Pulmonary artery endothelial cell (primary cell): ENCODE measurements around the gene NLN. TPM values are rescaled to one million over a fixed set of nuclear protein-coding genes. Genes with fewer than 3 reads are reported as not detected.

Source experiments
- DNase-seq: peaks from one replicate; pipeline ENCODE4 v3.0.0-alpha.2; 2011; ENCODE audit warnings: low read depth, low spot score
- total RNA-seq: library from RNA; depleted of rRNA; stranded (reverse); fragments of >200 nt; gene quantifications from 2 replicates; pipeline ENCODE4 v1.2.3, GENCODE V29; 2014

NLN gene
- total RNA-seq, 1 donor from 2014 or later: 46.0 TPM

DNA sequence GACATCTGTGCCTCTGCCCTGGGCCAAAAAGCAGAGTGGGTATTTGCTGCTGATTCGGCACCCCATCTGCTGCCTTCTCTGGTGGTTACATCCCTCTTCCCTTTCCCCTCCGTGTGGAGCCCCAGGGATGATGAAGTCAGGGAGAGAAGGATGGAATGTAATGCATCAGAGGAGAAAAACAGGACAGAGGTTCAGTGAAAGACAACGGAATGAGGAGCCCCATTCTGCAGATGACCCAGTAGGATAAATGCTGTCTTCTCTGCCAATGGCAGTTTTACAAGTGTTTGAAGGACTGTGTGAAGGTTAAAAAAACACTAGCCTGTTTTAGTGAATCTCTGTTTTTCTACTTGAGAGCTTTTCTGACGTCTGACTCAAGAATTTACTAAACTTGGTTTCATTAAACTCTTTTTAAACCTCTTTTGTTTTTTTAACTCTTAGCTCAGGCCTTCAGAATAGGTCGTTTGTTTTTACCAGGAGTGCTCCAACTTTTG, 86.3 kb downstream of the NLN start:
- no peak for DNase-seq

DNA sequence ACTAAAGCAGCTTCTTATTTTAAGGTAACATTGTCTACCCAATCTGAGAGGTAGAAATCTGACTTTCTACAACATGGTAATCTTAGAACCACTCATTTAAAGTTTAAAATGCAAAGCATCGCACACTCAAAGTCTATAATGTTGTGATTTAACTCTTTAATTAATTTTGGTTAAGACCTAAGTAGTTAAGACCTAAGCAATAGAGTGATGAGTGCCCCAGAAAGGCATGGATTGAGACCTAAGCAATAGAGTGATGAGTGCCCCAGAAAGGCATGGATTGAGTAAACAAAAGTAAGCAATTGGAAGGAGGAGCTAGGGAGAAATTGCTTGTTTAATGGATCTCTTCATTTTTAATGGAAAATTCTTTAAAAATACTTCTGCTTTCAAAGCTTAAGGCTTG, 86.8 kb downstream of the NLN start:
- no peak for DNase-seq

DNA sequence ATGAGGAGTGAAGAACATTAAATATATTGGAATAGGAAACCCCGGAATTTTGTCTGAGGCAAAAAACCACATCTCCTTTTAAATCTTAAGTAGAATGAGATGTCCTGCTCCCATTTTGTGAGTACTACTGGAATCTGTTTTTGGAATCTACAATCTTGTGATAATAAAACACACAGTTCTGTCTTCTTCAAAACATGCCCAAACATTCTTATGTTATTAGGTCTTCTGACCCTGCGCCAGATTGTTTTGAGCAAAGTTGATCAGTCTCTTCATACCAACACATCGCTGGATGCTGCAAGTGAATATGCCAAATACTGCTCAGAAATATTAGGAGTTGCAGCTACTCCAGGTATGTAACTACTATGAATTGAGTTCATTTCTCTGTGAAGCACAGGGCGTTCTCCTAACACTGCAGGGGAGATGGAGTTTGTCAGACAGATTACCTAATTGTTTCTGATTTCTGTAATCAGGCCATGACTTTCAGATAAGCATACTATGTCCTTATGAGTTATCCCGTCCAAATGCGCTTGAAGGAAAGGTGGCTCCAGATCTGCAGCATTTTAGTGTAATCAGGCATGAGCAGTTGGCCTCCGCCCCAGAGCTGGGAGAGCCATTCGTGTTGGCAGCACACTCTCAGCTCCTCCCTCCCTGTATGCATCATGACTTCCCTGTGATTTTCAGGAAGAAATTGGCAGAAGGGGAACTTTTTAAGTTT, 88.0 kb downstream of the NLN start:
- no peak for DNase-seq

DNA sequence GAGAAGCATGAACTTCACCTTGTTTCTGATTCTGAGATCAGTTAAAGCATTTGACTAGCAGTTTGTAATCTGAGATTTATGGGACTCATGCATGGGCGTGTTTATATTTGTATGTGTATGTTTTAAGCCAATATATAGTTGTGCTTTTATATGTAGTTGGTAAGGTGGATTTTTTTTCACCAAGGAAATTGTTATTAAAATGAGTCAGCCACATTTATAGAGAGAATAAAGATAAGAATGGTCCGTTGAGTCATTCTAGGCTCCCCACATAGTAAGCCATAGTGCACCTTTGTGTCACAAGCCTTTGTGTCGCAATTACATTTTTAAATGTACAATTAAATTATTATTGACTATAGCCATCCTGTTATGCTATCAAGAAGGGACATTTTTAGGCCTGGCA, 89.0 kb downstream of the NLN start:
- DNase-seq: no peak

DNA sequence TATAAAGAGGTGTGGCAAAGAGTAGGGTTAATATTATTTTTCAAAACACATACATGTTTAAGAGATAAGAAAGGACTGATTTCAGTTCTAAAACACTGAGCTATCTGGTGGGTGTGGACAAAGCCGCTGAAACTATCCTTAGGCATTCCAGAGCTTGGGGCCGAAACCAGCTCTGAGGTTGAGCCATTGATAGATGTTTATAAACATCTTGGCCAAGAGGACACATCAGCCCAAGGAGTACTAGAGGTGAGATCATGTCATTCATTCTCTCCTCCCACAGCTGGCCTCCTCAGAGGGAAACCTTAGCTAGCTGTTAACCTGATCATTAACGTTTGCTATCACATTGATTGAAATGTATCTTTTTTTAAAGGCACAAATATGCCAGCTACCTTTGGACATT, 89.9 kb downstream of the NLN start:
- DNase-seq: no peak

DNA sequence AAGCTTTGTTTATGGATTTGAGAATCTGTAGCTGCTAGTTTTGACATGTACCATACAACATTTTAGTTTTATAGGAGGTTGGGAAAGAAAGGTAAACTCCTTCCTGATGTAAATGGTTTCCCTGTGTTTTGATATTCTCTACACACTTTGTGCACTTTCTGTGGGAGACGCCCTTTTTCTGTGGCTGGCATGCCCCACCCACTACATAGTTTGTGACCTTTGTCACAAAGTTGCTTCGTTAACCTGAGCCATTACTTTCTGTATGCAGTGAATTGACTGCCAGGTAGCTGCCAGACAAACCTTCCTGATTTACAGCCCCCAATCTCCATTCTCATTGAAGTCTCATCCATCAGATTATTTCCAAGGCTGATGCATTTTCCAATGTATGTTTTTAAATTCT, 90.6 kb downstream of the NLN start:
- DNase-seq: no peak

DNA sequence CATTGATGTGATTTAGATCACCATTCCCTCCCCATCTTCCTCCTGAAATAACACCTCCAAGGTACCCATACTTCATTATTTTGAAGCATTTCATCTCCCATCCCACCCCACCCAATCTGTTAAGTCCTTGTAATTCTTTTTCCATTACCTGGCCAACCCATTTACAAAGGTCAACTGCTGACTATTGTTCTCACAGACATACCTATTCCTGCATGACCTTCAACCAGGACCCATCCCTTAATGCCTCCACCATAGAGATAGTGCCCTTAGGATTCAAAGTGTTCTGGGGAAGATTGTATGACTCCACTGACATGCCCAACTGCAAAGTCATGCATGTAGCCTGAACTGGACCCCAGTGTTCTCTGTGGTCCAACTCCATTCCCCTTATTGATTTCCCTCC, 91.2 kb downstream of the NLN start:
- no peak for DNase-seq

DNA sequence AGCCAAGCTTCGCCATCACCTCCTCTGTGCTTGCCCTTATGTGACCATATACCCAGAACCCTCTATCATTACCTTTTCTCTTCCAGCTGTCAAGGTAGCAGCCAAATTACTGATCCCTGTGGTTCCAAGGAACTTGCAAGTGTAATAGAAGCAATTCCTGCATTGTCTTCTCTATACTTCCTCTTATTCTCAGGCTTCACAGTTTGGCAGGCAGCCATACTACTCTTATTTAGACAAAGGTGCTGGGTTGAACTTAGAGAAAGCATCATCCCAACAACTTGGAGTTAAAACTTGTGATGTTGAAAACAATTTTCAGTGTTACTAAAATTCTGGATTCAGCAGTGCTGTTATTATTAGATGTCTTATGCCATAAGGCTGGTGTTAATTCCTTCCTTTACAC, 93.2 kb downstream of the NLN start:
- no peak for DNase-seq

DNA sequence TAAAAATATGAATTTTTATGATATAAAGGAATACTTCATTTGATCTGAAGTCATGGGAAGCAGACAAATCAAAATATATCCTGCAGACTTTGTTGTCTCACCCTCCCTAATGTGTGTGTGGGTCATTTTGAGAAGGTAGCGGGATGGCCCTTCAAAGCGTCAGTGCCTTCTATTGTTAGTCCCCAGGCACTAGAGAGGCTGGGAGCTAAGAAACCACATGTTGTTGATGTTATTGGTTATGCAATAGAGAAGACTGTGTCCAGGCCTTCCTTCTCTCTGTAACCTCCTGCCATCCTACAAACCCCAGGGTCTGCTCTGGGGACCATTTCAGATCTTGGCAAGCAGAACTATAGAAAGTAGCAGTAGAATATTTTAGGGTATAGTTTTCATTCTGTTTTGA, 94.7 kb downstream of the NLN start:
- DNase-seq: no peak

DNA sequence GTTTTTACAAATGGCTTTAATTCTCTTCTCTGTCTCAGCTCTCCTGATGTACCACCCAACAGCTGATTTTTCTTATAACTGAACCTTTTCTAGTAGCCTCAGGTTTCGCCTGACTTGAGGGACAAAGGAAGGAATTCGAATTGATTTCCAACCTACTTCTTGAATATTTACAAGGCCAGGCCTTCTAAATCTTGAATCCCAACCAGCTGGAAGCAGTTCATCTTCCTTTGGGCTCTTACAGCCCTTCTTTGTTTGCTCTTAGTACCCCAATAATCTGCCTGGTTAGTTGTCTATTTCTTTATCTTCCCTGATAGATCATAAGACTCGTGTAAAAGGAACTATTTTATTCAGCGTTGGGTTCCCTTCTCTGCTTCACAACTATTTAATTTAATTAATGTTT, 95.9 kb downstream of the NLN start:
- no peak for DNase-seq

DNA sequence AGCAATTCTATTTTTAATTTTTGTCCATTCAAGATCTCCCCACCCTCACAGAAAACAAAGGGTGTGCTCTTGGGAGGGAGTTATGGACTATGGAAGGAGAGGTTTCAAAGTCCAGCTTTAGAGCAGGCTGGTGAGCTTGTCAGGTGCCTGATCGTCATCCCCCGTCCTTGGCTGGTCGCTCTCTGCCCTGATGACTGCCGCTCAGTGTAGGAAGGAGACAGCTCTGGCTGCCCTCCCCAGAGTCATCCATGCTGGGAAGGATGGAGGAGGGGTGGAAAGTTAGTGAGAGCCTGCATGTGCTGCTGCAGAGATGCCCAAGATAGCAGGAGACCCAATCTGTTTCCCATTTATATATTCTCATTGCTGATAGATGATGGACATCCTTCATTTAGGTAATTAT, 96.6 kb downstream of the NLN start:
- DNase-seq: no peak

DNA sequence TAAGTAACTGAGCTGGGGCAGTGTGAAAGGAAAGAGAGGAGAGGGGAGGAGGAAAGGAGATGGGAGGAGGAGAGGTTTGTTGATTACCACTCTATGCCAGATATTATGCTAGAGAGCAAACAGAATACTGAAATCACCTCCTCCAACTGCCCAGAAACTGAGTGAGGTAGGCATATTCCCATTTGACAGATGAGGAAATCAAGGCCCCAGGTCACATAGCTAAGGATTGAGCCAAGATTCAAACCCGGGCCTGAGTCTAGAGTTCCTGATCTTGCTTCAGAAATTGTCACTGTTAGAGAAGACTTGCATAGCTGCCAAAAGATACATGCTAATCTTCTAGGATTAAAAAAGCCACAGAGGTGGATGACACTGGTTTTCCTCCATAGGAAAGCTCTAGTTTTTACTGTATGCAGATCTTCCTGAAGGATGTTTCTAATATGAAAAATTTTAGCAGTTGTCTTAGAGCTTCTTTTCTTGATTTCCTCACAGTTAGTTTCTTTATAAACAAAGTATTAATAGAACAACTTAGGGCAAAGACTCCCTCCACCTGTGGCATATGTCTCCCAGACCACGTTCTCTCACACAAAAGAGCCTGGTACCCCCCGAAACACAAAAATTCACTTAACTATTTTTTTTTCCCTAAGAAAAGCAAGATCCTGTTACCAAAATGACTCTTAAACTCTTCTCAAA, 97.4 kb downstream of the NLN start:
- DNase-seq: no peak

DNA sequence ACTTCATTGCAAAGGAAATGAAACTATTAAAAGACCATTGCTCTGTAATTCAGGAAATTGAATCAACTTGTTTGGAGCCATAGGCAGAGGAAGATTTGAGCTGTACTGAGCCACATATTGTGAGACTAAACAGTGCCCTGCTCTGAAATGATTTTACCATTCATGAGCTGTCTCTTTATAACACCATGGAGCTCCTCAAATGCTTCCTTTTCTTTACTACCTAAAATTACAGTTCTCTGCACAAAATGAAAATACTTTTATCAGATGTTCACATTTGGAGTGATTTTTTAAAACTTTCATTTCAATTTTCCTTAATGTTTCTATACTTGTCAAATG, 97.9 kb downstream of the NLN start:
- no peak for DNase-seq

DNA sequence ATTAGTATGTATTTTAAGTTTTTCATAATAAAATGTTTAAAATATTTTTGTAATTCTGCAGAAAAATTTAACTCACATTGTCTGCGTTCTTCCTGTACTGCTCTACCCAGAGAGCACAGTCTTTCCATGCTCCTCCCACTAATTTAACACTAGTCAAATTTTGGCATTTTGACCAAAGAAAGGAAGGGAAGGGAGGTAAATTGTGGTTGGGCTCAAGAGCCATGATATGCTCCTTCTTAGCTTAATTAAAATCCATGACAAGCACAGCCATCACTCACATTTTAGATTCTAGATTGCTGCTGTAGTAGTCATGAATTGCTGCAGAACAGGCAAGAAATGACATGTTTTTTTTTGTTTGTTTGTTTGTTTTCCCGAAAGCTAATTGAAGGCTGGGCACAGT, 98.4 kb downstream of the NLN start:
- DNase-seq: no peak

DNA sequence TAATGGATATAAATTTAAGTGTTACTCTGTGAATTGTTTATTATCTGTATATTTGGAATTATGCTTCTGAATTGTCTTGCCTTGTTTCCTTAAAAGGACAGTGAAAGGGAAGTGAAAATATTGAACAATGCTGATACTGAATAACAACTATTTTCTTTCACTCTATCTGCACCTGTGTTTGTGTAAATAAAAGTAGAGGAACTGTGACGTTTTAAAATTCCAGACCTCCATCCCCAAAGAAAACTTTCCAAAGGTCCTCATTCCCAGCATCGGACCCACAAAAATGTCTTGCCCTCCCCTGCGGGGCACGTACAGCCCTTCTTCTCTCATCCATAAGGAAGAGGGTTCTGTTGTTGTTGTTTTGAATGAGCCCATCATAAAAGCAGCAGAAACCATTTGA, 100.0 kb downstream of the NLN start:
- DNase-seq: no peak

DNA sequence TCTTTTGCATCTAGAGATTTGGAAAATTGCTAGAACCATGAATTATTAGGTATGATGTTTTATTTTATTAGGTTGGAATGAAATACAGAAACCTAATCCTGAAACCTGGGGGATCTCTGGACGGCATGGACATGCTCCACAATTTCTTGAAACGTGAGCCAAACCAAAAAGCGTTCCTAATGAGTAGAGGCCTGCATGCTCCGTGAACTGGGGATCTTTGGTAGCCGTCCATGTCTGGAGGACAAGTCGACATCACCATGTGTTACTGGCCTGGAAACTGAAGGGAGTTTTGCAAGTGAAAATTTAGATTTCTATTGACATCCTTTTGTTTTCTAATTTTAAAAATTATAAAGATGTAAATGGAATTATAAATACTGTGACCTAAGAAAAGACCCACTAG, 100.7 kb downstream of the NLN start:
- no peak for DNase-seq

DNA sequence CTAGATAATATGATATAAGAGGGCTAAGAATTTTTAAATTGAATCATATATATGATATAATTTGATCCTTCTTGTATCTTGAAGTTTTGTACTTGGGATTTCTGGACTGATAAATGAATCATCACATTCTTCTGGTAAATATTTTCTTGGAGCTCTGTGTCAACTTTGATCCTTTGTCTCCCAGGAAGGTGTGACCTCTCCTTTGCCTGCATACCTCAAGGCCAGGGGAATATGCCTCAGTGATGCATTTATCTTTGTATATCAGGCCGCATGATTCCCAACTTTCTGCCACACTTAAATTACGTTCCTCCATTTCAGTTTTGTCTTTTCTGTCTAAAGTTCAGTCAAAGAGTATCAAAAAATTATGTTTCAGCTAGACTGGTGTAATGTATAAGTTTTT, 101.2 kb downstream of the NLN start:
- no peak for DNase-seq

DNA sequence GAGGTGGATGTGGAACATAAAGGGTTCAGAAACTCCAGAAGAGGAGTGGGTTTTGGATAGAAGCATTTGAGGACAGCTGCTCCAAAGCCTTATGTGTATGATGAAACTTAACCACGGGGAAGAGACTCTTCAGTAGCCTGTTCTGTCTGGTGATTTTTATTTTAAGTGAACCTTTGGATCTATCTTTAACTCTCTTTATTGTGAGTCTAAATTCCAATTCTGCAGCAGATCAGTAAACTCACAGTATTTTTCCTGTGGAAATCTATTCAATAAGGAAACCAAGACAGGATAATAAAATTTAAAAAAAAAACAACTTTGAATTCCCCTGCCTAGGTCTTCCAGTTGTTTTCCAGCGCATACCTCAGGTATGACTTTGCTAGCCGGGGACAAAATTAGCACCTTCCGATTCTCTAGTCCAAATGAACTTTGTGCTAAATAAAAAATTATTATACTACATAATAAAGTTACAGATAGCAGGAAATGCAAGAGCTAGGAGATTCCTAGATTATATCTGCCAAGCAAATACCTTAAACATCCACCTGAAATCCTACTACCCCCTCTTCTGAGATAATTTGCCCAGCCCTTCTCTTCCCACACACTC, 101.9 kb downstream of the NLN start:
- no peak for DNase-seq

DNA sequence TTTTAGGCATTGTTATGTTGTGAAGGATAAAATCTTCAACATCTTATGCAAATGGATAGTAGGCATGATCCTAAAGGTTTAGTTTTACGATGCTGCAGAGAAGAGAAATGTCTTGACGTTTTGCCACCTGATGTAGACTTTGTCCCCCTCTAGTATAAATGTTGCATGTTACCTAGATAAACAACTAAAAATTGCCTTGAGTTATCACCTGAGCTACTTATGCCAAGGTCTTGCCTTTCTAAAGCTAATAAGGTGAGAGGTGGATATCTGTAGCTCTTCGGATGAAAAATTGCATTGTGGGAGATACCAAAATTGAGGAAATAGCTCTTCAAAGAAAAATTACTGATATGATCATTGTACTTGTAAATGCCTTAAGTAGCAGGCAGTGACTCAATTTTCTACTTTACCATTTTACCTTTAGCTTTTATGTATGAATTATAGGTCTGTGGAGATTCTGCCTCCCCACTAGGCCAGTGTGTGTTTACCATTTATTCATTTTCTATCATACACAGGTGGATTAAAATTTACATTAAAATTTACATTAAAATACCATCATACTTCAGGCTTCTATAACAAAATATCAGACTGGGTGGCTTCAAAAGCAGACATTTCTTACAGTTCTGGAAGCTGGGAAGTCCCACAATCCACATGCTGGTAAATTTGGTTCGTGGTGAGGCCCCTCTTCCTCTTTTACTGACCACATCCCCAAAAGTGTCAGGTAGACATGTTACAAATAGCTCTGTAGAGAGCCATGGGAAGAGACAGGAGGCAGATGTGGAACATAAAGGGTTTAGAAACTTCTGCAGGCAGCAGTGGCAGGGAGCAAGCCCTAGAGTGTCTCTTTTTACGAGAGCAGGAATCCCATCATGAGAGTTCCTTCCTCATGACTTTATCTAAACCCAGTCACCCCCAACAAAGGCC, 103.7 kb downstream of the NLN start:
- DNase-seq: no peak

DNA sequence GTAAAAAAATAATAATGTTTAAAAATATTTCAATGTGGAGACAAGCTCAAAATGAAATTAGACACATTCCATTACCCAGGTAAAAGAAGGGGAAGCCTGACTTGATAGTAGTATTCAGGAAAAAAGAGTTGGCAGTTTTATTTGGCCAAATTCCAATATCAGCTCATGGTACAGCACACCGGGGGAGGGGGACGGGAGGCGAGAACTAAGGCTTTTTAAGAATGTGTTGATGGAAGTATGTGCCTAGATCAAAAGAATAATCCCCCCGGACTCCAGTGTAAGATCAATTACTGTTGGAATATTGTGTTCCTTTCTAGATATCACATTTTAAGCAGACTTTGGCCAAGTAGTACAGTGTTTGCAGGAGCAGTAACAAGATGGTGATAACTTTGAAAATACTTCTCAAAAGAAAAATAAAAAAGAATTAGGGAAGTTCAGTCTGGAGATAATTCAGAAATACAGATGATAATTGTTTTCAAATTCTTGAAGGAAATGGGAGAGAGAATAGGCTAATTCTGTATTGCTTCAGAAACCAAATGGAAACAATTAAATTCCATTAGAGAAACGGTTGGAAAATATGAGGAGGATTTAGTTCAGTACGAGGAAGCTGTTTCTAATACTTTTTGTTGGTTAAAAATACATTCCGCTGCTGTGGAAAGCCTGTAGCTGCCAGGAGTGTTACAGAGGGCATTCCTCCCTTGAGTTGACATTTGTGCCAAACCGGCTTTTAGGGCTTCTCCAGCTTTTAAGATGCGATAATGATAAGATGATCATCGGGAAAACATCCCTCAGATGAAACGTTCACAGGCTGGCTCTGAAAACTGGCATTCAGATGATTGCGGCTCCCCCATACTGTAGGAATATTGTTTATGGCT, 106.3 kb downstream of the NLN start:
- no peak for DNase-seq

DNA sequence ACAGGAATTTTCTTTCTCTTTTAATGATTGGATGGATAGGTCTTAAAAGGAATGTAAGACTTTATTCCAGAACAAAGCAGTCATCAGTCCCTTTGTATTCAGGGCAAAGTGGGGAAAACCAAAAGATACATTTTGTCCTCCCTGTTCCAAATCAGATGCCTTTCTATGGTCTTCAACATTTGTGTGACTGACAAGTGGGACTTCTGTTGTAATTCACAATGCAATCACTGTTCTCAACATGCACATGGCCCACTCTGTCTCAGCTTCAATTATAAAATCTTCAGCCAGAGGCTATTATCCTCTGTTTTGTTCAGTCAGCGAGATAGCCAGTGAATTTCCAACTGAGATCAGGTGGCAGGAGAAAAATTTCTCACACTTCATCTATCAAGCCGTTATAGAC, 108.9 kb downstream of the NLN start:
- no peak for DNase-seq
